Heart left ventricle (tissue), 16 donors: ENCODE data around the gene BMP3. TPM values are rescaled to one million over a fixed set of nuclear protein-coding genes. Genes with fewer than 3 reads are reported as not detected.

Source experiments
- ATAC-seq, 4 donors: fragments of 200-7000 bp; cut with Tn5 transposase; one replicate each; pipeline ENCODE4 v1.9.1; 2020 to 2022; ENCODE audit warnings: moderate library complexity in 4 of 4, mild to moderate bottlenecking in 3 of 4, moderate number of reproducible peaks in 1 of 4
- DNase-seq, 5 donors: peaks; one replicate each; pipeline ENCODE4 v3.0.0-alpha.2; 2020
- H3K27ac ChIP-seq, 12 donors: fragments of 200-600 bp; sonication (generic) in 4 of 12; one replicate each; pipeline versions ENCODE4 v1.5.0 to v1.8.0; 2016 to 2022; ENCODE audit warnings: mild to moderate bottlenecking in 2 of 12
- H3K27me3 ChIP-seq, 9 donors: fragments of 200-600 bp; sonication (generic) in 2 of 9; one replicate each; pipeline versions ENCODE4 v1.5.1 to v1.8.0; 2016 to 2022; ENCODE audit warnings: mild to moderate bottlenecking in 3 of 9
- H3K36me3 ChIP-seq, 9 donors: fragments of 200-600 bp; sonication (generic) in 2 of 9; one replicate each; pipeline versions ENCODE4 v1.5.0 to v1.8.0; 2018 to 2022; ENCODE audit warnings: mild to moderate bottlenecking in 2 of 9
- H3K4me1 ChIP-seq, 12 donors: fragments of 200-600 bp; sonication (generic) in 4 of 12; one replicate each; pipeline versions ENCODE4 v1.5.0 to v1.8.0; 2016 to 2022; ENCODE audit warnings: mild to moderate bottlenecking in 3 of 12
- H3K4me3 ChIP-seq, 12 donors: fragments of 200-600 bp; sonication (generic) in 4 of 12; one replicate each; pipeline versions ENCODE4 v1.5.0 to v1.8.0; 2017 to 2022; ENCODE audit warnings: mild to moderate bottlenecking in 9 of 12, moderate library complexity in 4 of 12
- H3K9me3 ChIP-seq, 12 donors: fragments of 200-600 bp; sonication (generic) in 4 of 12; one replicate each; pipeline versions ENCODE4 v1.5.0 to v1.8.0; 2016 to 2022; ENCODE audit warnings: mild to moderate bottlenecking in 1 of 12
- POLR2A ChIP-seq, 2 donors: fragments of 450-650 bp; IDR thresholded peaks; one replicate each; pipeline ENCODE4 v1.6.1; 2017; ENCODE audit warnings: antibody characterized with exemption in 2 of 2, mild to moderate bottlenecking in 2 of 2, moderate library complexity in 2 of 2
- WGBS, 4 donors: extraction: QIAGEN DNeasy Blood & Tissue Kit in 2 of 4; methylation state at CpG; one replicate each; pipeline versions ENCODE4 v1.1.5 to v1.1.7; 2013 to 2018; 5-methylcytosine and 5-hydroxymethylcytosine counted together
- intact Hi-C, 10 donors: fragments of 100-400 bp; cut with DNase I; formaldehyde crosslinking; loops; one replicate each; pipeline versions ENCODE4 v1.11.1 to v1.14.2; 2022
- polyA plus RNA-seq, 2 donors: library from polyadenylated mRNA; stranded (reverse); fragments of 200-250 nt; gene quantifications; one replicate each; pipeline ENCODE4 v1.2.3, GENCODE V29; 2013
- total RNA-seq, 9 donors: library from RNA; depleted of rRNA in 2 of 9; stranded (reverse); fragments of >200 nt in 2 of 9; fragmentation: NEBNext Ultra II Directional in 3 of 9; extraction: Animal tissue kit (Norgen Biotek cat#: 25700) in 3 of 9; gene quantifications; one replicate each; pipeline versions ENCODE4 v1.1.0 to v1.2.4, GENCODE V29; 2016 to 2023
- TF ChIP-seq, protein P1 (sequence below), 12 donors: fragments of 200-600 bp; sonication (generic) in 4 of 12; IDR thresholded peaks; one replicate each; pipeline versions ENCODE4 v1.5.0 to v1.8.0; 2018 to 2022; ENCODE audit warnings: antibody characterized with exemption in 12 of 12, mild to moderate bottlenecking in 5 of 12
- donor health status: ischemic (EF 13 %, LVEDD 7.1; RV severe dilation, severe dysfunction).
- donor health status: healthy with polysubstance abuse.
- donor health status: DM: no; HTN: yes; CAD: no.
- donor health status: DM: no; HTN: no; CAD: no.
- donor health status: ischemic (EF 25% LVEDD 6.9; RV normal size, moderate dysfunction).
- donor health status: ischemic (EF 25% LVEDD 5.7; RV mildly dilated, moderate dysfunction).
- donor health status: healthy.
- donor health status: DM: yes; HTN: yes; CAD: no.
- donor health status: ischemic (EF 35%, LVEDD 5.7; RV mildly dilated, moderate dysfunction).
- donor health status: nonischemic (EF 11% LVEDD 7.7; RV severe dilation, severe dysfunction).
- donor health status: DM: yes; HTN: yes; CAD: no.
- donor health status: PGD.
- donor health status: ischemic (EF 29% LVEDD 5.4; RV normal size, mild dysfunction).
- donor health status: nonischemic (EF 23%, LVEDD 6.1; RV moderate dilation, normal function).

Gene BMP3
- total and polyA plus RNA-seq, 11 donors, result 0.04 to 3.7 TPM; not detected in 9

DNA sequence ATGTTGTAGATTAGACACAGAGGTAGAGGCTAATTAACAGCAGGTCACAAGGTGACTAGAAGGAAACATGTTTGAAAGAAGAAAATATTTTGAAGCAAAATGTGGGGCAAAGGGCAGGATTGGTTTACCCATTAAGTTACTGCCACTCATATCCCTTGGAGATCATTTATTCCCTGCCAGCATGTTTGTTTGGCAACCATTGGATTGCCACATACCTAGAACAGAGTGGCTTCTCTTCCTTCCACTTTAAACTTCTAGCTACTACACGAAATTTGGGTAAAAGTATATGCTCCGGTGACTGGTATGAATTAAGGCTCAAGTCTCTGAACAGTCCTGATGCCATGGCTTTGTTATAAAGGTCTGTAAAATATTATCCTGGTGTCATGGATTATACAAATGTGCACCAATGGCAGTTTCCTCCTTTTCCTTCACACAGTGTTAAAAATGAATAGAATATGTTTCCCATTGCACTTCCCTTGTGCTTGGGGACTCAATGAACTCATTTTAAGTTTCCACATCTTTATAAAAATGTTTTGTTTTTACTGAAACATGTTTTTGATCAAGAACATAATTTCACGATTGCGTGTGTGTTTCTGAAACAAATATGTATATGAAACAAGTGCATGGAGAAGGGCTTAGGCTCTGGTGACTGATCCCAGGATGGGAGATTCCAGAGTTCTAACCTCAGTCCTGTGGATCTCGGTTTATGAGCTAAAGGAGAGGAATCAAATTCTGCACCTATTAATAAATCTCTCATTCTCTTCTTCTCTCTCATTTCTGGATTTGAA is 12.3 kb downstream of the BMP3 start:
- 79 to 83% (median 80%) methylated on average over 5 of the region's 5 CpGs for WGBS, 4 donors
- no peak for DNase-seq
- Histone ChIP-seq H3K27me3 (no peaks in the 10 kb centered on the region), H3K27ac (no peak overlapping the region), H3K36me3 (no peaks in the 10 kb centered on the region), H3K4me3 (no peak overlapping the region), H3K4me1 (no peaks in the 10 kb centered on the region), H3K9me3 (no peaks in the 10 kb centered on the region)
- no peak for ATAC-seq
- intact Hi-C loops, result loop anchor here in 3 of 10 donors (5.0 kb wide), 1 partner anchor 680 kb away; no protein-coding TSS in a partner anchor
- TF ChIP-seq POLR2A (IDR thresholded peaks at IDR 0.05), result no peak
- TF ChIP-seq, protein P1, sequence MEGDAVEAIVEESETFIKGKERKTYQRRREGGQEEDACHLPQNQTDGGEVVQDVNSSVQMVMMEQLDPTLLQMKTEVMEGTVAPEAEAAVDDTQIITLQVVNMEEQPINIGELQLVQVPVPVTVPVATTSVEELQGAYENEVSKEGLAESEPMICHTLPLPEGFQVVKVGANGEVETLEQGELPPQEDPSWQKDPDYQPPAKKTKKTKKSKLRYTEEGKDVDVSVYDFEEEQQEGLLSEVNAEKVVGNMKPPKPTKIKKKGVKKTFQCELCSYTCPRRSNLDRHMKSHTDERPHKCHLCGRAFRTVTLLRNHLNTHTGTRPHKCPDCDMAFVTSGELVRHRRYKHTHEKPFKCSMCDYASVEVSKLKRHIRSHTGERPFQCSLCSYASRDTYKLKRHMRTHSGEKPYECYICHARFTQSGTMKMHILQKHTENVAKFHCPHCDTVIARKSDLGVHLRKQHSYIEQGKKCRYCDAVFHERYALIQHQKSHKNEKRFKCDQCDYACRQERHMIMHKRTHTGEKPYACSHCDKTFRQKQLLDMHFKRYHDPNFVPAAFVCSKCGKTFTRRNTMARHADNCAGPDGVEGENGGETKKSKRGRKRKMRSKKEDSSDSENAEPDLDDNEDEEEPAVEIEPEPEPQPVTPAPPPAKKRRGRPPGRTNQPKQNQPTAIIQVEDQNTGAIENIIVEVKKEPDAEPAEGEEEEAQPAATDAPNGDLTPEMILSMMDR (IDR thresholded peaks at IDR 0.05), result no peak

DNA sequence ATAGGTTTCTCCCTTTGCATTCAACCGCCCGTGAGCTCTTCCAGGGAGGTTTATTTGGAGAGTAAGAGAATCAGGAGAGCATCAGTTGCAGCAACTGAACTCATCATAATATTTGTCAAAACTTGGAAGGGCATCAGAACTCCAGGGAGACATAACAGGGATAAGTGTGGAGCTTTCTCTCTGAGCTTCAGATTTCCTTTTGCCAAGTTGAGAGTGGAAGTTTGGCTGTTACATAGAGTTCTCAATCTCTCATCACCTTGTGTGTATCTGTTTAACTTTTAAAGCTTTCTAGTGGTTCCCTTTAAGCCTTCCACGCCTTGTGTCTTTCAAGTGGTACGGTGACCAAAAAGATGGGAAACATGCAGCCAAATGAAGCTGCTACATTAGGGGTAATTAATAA is 18.8 kb downstream of the BMP3 start:
- ATAC-seq, result peak; percentile 37 to 67 (median 66)
- H3K27ac ChIP-seq, result peak overlapping the region in 1 of 12 donors; percentile 63

DNA sequence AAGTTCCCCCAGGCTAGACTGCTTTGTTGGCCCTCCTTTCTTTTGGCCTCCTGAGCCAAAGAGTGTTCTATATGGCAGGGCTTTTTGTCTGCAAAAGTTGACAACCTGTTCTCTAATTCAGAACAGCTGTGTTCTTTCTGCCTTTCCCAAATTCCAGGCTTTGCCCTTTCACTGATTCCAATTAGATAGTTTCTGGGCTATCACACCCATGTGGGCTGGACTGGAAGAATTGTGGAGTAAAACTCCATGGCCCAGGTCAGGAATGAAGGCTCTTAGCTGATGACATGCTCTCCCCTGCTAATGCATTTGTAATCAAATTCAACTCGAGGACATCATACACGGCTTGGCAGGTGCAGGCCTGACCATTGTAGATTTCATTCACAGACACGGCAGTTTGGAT is 19.4 kb downstream of the BMP3 start:
- H3K36me3 ChIP-seq, result no peaks in the 10 kb centered on the region
- ATAC-seq, result no peak
- no peaks in the 10 kb centered on the region for H3K9me3 ChIP-seq
- H3K27me3 ChIP-seq, result no peaks in the 10 kb centered on the region
- H3K27ac ChIP-seq, result peak overlapping the region in 1 of 12 donors; percentile 63
- TF ChIP-seq, protein P1 (IDR thresholded peaks at IDR 0.05), result no peak
- intact Hi-C loops, result loop anchor here in 3 of 10 donors (5.0 kb wide), 2 partner anchors 683 to 688 kb away; no protein-coding TSS in a partner anchor
- peaks cover 0 to 3% (median 0%) of the 10 kb centered on the region in 12 donors for H3K4me1 ChIP-seq
- H3K4me3 ChIP-seq, result no peak overlapping the region
- no peak for DNase-seq
- 25 to 32% (median 28%) methylated on average over 3 of the region's 3 CpGs for WGBS, 4 donors

More for the DNA sequence above, 18.8 kb downstream of the BMP3 start:
- no peaks in the 10 kb centered on the region for H3K27me3 ChIP-seq
- H3K36me3 ChIP-seq, result no peaks in the 10 kb centered on the region
- intact Hi-C loops, result loop anchor here in 2 of 10 donors (5.0 kb wide), 2 partner anchors 682 to 687 kb away; no protein-coding TSS in a partner anchor
- DNase-seq, result no peak
- WGBS, 4 donors, result 41 to 47% (median 45%) methylated on average over 4 of the region's 4 CpGs
- H3K4me1 ChIP-seq, result peaks cover 0 to 3% (median 0%) of the 10 kb centered on the region in 12 donors
- TF ChIP-seq, protein P1 (IDR thresholded peaks at IDR 0.05), result no peak
- no peak for TF ChIP-seq POLR2A (IDR thresholded peaks at IDR 0.05)
- no peaks in the 10 kb centered on the region for H3K9me3 ChIP-seq
- H3K4me3 ChIP-seq, result no peak overlapping the region
